ENCODE results near the gene OSTN.

DNA sequence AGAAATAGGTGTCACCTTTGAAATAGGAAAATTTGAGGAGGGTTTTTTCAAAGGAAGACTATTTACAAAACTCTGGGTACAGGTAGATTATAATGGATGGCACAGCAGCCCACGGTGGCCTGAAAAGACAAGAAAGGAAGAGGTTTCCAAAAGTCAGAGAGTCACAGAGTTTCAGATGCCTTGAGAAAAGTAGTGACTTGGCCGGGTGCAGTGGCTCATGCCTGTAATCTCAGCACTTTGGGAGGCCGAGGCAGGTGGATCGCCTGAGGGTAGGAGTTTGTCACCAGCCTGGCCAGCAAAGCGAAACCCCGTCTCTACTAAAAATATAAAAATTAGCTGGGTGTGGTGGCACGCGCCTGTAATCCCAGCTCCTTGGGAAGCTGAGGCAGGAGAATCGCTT is 35.2 kb downstream of the OSTN start:
- TF ChIP-seq TCF7L2 (IDR thresholded peaks at IDR 0.05; ENCODE audit: low read depth, low read length) (no peak), PML (IDR thresholded peaks at IDR 0.05; ENCODE audit: low read length) (no peak), XRCC5 (IDR thresholded peaks at IDR 0.05; ENCODE audit: low read depth, low read length) (no peak), HDGF (IDR thresholded peaks at IDR 0.05) (no peak), ZFP36 (IDR thresholded peaks at IDR 0.05; ENCODE audit: low read depth, low read length, partially characterized antibody) (no peak), CTBP1 (IDR thresholded peaks at IDR 0.05; ENCODE audit: borderline replicate concordance) (no peak), CCAR2 (IDR thresholded peaks at IDR 0.05; ENCODE audit: low read depth, low read length) (no peak), HCFC1 (IDR thresholded peaks at IDR 0.05; ENCODE audit: low read depth, low read length) (no peak), TAL1 (IDR thresholded peaks at IDR 0.05) (no peak)
- TF ChIP-seq, protein P1, sequence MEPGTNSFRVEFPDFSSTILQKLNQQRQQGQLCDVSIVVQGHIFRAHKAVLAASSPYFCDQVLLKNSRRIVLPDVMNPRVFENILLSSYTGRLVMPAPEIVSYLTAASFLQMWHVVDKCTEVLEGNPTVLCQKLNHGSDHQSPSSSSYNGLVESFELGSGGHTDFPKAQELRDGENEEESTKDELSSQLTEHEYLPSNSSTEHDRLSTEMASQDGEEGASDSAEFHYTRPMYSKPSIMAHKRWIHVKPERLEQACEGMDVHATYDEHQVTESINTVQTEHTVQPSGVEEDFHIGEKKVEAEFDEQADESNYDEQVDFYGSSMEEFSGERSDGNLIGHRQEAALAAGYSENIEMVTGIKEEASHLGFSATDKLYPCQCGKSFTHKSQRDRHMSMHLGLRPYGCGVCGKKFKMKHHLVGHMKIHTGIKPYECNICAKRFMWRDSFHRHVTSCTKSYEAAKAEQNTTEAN (CRISPR knock-in tag; IDR thresholded peaks at IDR 0.05): no peak
- TF ChIP-seq, protein P2, sequence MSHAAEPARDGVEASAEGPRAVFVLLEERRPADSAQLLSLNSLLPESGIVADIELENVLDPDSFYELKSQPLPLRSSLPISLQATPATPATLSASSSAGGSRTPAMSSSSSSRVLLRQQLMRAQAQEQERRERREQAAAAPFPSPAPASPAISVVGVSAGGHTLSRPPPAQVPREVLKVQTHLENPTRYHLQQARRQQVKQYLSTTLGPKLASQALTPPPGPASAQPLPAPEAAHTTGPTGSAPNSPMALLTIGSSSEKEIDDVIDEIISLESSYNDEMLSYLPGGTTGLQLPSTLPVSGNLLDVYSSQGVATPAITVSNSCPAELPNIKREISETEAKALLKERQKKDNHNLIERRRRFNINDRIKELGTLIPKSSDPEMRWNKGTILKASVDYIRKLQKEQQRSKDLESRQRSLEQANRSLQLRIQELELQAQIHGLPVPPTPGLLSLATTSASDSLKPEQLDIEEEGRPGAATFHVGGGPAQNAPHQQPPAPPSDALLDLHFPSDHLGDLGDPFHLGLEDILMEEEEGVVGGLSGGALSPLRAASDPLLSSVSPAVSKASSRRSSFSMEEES (CRISPR knock-in tag; IDR thresholded peaks at IDR 0.05): no peak
- TF ChIP-seq, protein P3, sequence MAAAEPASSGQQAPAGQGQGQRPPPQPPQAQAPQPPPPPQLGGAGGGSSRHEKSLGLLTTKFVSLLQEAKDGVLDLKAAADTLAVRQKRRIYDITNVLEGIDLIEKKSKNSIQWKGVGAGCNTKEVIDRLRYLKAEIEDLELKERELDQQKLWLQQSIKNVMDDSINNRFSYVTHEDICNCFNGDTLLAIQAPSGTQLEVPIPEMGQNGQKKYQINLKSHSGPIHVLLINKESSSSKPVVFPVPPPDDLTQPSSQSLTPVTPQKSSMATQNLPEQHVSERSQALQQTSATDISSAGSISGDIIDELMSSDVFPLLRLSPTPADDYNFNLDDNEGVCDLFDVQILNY (CRISPR knock-in tag; IDR thresholded peaks at IDR 0.05): no peak

All from K562 (cell line).